HepG2 (cell line): Measurements from ENCODE around the gene DNAL4. TPM values are rescaled to one million over a fixed set of nuclear protein-coding genes. Genes with fewer than 3 reads are reported as not detected.

Experiments used
- ATRX ChIP-seq: sonication (generic); formaldehyde crosslinking; IDR thresholded peaks from 2 replicates; pipeline ENCODE4 v1.4.0; 2020; ENCODE audit warnings: missing genetic modification reagents, borderline replicate concordance
- BATF2 ChIP-seq: sonication (generic); formaldehyde crosslinking; IDR thresholded peaks from 2 replicates; pipeline ENCODE4 v1.8.0; 2022; ENCODE audit warnings: mild to moderate bottlenecking, missing genetic modification reagents, moderate library complexity
- CSRNP2 ChIP-seq: sonication (generic); formaldehyde crosslinking; conservative IDR thresholded peaks from 2 replicates; pipeline ENCODE4 v1.8.0; 2022; ENCODE audit warnings: low read depth, missing genetic modification reagents
- GATAD2A ChIP-seq: IDR thresholded peaks from 2 replicates; pipeline ENCODE4 v1.6.1; 2016
- GZF1 ChIP-seq: sonication (generic); formaldehyde crosslinking; IDR thresholded peaks from 2 replicates; pipeline ENCODE4 v1.5.1; 2020; ENCODE audit warnings: mild to moderate bottlenecking, missing genetic modification reagents
- HMG20B ChIP-seq: conservative IDR thresholded peaks from 2 replicates; pipeline ENCODE4 v1.6.1; 2016; ENCODE audit warnings: missing genetic modification reagents, missing compliant biosample characterization
- MTERF4 ChIP-seq: sonication (generic); formaldehyde crosslinking; IDR thresholded peaks from 2 replicates; pipeline ENCODE4 v1.8.0; 2023; ENCODE audit warnings: mild to moderate bottlenecking, missing genetic modification reagents
- PCBP2 ChIP-seq: fragments of 200-400 bp; formaldehyde crosslinking; optimal IDR thresholded peaks from 2 replicates; pipeline ENCODE3; 2018; ENCODE audit warnings: low read length, low read depth; ENCODE audit not compliant: poor library complexity, severe bottlenecking
- PHB2 ChIP-seq: fragments of 450-650 bp; IDR thresholded peaks from 2 replicates; pipeline ENCODE4 v1.6.1; 2018; ENCODE audit not compliant: partially characterized antibody
- RELA ChIP-seq: sonication (generic); formaldehyde crosslinking; IDR thresholded peaks from 2 replicates; pipeline ENCODE4 v1.4.0; 2020; ENCODE audit warnings: missing genetic modification reagents
- SRSF4 ChIP-seq: fragments of 200-400 bp; formaldehyde crosslinking; IDR thresholded peaks from one replicate; pipeline ENCODE4 v1.6.1; 2018; ENCODE audit warnings: mild to moderate bottlenecking, low read depth, low read length, moderate library complexity; ENCODE audit not compliant: poor library complexity, severe bottlenecking
- TRAFD1 ChIP-seq: sonication (generic); formaldehyde crosslinking; IDR thresholded peaks from 2 replicates; pipeline ENCODE4 v1.5.1; 2020; ENCODE audit warnings: missing genetic modification reagents, mild to moderate bottlenecking, borderline replicate concordance
- U2AF1 ChIP-seq: fragments of 200-400 bp; formaldehyde crosslinking; optimal IDR thresholded peaks from 2 replicates; pipeline ENCODE3; 2017; ENCODE audit warnings: mild to moderate bottlenecking, low read depth, low read length
- ZBTB43 ChIP-seq: sonication (generic); formaldehyde crosslinking; conservative IDR thresholded peaks from 2 replicates; pipeline ENCODE4 v1.4.0; 2020; ENCODE audit warnings: missing genetic modification reagents
- ZFYVE20 ChIP-seq: sonication (generic); formaldehyde crosslinking; IDR thresholded peaks from 2 replicates; pipeline ENCODE4 v1.8.0; 2023; ENCODE audit warnings: low read depth, mild to moderate bottlenecking, moderate library complexity, missing genetic modification reagents, borderline replicate concordance
- ZNF180 ChIP-seq: sonication (generic); formaldehyde crosslinking; IDR thresholded peaks from 2 replicates; pipeline ENCODE4 v1.4.0; 2020; ENCODE audit warnings: low read depth, missing genetic modification reagents, borderline replicate concordance
- ZNF207 ChIP-seq: fragments of 450-650 bp; IDR thresholded peaks from 2 replicates; pipeline ENCODE4 v1.6.1; 2016; ENCODE audit warnings: antibody characterized with exemption, borderline replicate concordance
- ZNF256 ChIP-seq: sonication (generic); formaldehyde crosslinking; conservative IDR thresholded peaks from 2 replicates; pipeline ENCODE4 v1.4.0; 2020; ENCODE audit warnings: missing genetic modification reagents
- ZNF34 ChIP-seq: sonication (generic); formaldehyde crosslinking; IDR thresholded peaks from 2 replicates; pipeline ENCODE4 v1.4.0; 2020; ENCODE audit warnings: mild to moderate bottlenecking, missing genetic modification reagents, borderline replicate concordance
- ZNF710 ChIP-seq: sonication (generic); formaldehyde crosslinking; IDR thresholded peaks from 2 replicates; pipeline ENCODE4 v1.5.0; 2020; ENCODE audit warnings: mild to moderate bottlenecking, missing genetic modification reagents, borderline replicate concordance
- ZNF746 ChIP-seq: sonication (generic); formaldehyde crosslinking; IDR thresholded peaks from 2 replicates; pipeline ENCODE4 v1.8.0; 2022; ENCODE audit warnings: mild to moderate bottlenecking, missing genetic modification reagents
- polyA plus RNA-seq, 8 experiments: library from polyadenylated mRNA; depleted of rRNA in 3 of 8; stranded (reverse) in 7 of 8; unstranded in 1 of 8; fragments of >200 nt; fragmentation: Illumina TruSeq in 4 of 8; extraction: Trizol in 4 of 8; gene quantifications; 2 replicates each; pipeline versions ENCODE4 v1.2.1 to v1.2.3, GENCODE V29; 2011 to 2016; ENCODE audit warnings: low read depth in 4 of 8, missing spikeins in 1 of 8, mixed read lengths in 1 of 8; ENCODE audit not compliant: insufficient read depth in 1 of 8
- total RNA-seq, 5 experiments: library from RNA; depleted of rRNA; stranded (reverse); fragments of >200 nt; fragmentation: Illumina TruSeq; extraction: Trizol; gene quantifications; 2 replicates each; pipeline ENCODE4 v1.2.3, GENCODE V29; 2016; ENCODE audit warnings: low read depth in 1 of 5

DNAL4 gene
- total and polyA plus RNA-seq, 2 of the 13 experiments (the other 11 are each of a cell fraction or from before 2014, with no cell fraction given), result 8.0 to 10.7 TPM

- no peak for TF ChIP-seq ZNF746 (CRISPR knock-in tag)
- TF ChIP-seq SRSF4, result no peak
- TF ChIP-seq ZNF34 (CRISPR knock-in tag), result no peak
- no peak for TF ChIP-seq ZBTB43
- TF ChIP-seq GZF1 (CRISPR knock-in tag), result no peak
- TF ChIP-seq BATF2 (CRISPR knock-in tag), result no peak
- no peak for TF ChIP-seq HMG20B (CRISPR knock-in tag)
- TF ChIP-seq ZNF256 (CRISPR knock-in tag), result no peak
- no peak for TF ChIP-seq PCBP2
- TF ChIP-seq GATAD2A, result no peak
- no peak for TF ChIP-seq MTERF4 (CRISPR knock-in tag)
- no peak for TF ChIP-seq ZNF180
- no peak for TF ChIP-seq ZNF207
- TF ChIP-seq CSRNP2 (CRISPR knock-in tag), result no peak
- no peak for TF ChIP-seq ATRX
- no peak for TF ChIP-seq RELA
- TF ChIP-seq U2AF1, result no peak
- no peak for TF ChIP-seq ZNF710 (CRISPR knock-in tag)
- TF ChIP-seq ZFYVE20 (CRISPR knock-in tag), result no peak
- no peak for TF ChIP-seq PHB2
- no peak for TF ChIP-seq TRAFD1
These were observed 27.7 kb downstream of the DNAL4 start (continued) for GRCh38 chr22:38766076-38766777.
